GM20000 (cell line): Measurements from ENCODE around the gene SKI.

Experiments
- DNase-seq: peaks from one replicate; pipeline ENCODE4 v3.0.0; 2012; ENCODE audit warnings: low spot score
- TF ChIP-seq, protein P1 (sequence below): IDR thresholded peaks from 2 replicates; pipeline ENCODE4 v1.5.1; 2012; ENCODE audit warnings: mild to moderate bottlenecking, control low read depth; ENCODE audit errors: extremely low read depth, missing control alignments

Gene SKI

GRCh38 chr1:2304282-2304681 lies 76.2 kb downstream of the SKI start:
- TF ChIP-seq, protein P1, sequence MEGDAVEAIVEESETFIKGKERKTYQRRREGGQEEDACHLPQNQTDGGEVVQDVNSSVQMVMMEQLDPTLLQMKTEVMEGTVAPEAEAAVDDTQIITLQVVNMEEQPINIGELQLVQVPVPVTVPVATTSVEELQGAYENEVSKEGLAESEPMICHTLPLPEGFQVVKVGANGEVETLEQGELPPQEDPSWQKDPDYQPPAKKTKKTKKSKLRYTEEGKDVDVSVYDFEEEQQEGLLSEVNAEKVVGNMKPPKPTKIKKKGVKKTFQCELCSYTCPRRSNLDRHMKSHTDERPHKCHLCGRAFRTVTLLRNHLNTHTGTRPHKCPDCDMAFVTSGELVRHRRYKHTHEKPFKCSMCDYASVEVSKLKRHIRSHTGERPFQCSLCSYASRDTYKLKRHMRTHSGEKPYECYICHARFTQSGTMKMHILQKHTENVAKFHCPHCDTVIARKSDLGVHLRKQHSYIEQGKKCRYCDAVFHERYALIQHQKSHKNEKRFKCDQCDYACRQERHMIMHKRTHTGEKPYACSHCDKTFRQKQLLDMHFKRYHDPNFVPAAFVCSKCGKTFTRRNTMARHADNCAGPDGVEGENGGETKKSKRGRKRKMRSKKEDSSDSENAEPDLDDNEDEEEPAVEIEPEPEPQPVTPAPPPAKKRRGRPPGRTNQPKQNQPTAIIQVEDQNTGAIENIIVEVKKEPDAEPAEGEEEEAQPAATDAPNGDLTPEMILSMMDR: no peak
- DNase-seq: no peak

- TF ChIP-seq, protein P1: no peak
- no peak for DNase-seq
These were observed 77.0 kb downstream of the SKI start for GRCh38 chr1:2304921-2305681.

- DNase-seq: no peak
- TF ChIP-seq, protein P1: no peak
These were observed 78.2 kb downstream of the SKI start for GRCh38 chr1:2306151-2306978.

DNA sequence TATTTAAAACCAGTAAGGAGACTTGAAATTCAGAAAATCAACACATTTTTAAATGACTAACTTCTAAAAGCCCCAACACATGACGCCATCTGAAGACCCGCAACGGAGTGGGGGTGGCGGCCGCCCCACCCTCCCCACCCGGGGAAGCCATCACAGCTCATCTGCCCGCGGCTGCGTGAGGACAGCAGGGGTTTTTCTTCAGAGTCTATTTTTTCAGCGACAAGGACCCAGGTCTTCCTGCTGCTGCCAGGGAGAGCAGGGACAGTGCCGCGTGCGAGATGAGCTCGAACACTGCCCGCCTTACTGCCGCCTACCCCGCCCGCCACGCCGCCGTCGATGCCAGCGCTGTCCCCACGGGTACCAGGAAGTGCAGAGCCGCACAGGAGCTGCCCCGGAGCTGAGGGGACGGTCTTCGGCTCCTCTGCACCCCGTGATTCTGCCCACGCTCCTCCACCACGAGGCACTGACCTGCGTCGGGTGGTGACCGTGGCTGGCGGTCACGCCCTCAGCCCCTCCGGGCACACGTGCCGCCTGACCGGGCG lies 79.0 kb downstream of the SKI start:
- DNase-seq: no peak
- TF ChIP-seq, protein P1: no peak

- no peak for DNase-seq
- TF ChIP-seq, protein P1: no peak
These were observed 79.9 kb downstream of the SKI start for GRCh38 chr1:2307972-2308371.

- DNase-seq: no peak
- TF ChIP-seq, protein P1: no peak
These were observed 80.7 kb downstream of the SKI start for GRCh38 chr1:2308844-2309243.
